BJ (cell line): ENCODE data around the gene PARD3B. TPM values are rescaled to one million over a fixed set of nuclear protein-coding genes. Genes with fewer than 3 reads are reported as not detected.
A peak's percentile ranks its signal among the peaks of the same experiment; 100 is the strongest.

Source experiments
- CTCF ChIA-PET: fragments of 350-600 bp; formaldehyde crosslinking; extraction: SDS; loops from one replicate; lab custom pipeline; 2021; ENCODE audit warnings: antibody characterized with exemption, inconsistent platforms; lab: Yijun Ruan, JAX
- POLR2A ChIA-PET: fragments of 300-600 bp; sonication (Branson Sonifier 250); formaldehyde crosslinking; extraction: SDS; loops from one replicate; lab custom pipeline; 2021; ENCODE audit warnings: antibody characterized with exemption; lab: Charles Lee
- DNase-seq: peaks from one replicate; pipeline ENCODE4 v3.0.0-alpha.2; 2011; ENCODE audit warnings: low read depth
- H3K27me3 ChIP-seq: 2 replicates; pipeline ENCODE4 v1.6.0; 2011; ENCODE audit warnings: low read length; ENCODE audit not compliant: control insufficient read depth, insufficient read depth
- H3K36me3 ChIP-seq: 2 replicates; pipeline ENCODE4 v1.5.1; 2011; ENCODE audit warnings: low read length; ENCODE audit not compliant: control insufficient read depth, insufficient read depth
- H3K4me3 ChIP-seq: 2 replicates; pipeline ENCODE4 v1.5.1; 2011; ENCODE audit warnings: low read depth, mild to moderate bottlenecking, control low read depth, low read length
- polyA plus RNA-seq: library from polyadenylated mRNA; depleted of rRNA; stranded (reverse); fragments of >200 nt; gene quantifications from 2 replicates; pipeline ENCODE4 v1.2.3, GENCODE V29; 2011
- TF ChIP-seq, protein P1 (sequence below): IDR thresholded peaks from 2 replicates; pipeline ENCODE4 v1.5.1; 2011; ENCODE audit warnings: low read depth, mild to moderate bottlenecking, control low read depth, inconsistent platforms, low read length, moderate library complexity; ENCODE audit not compliant: insufficient read depth

Gene PARD3B
- polyA plus RNA-seq, 1 experiment: 7.1 TPM

GRCh38 chr2:205017381-205017780, 472.1 kb downstream of the PARD3B start:
- no peak overlapping the region for H3K4me3 ChIP-seq
- POLR2A ChIA-PET: no interaction called here
- no peak for DNase-seq
- CTCF ChIA-PET: no interaction called here
- TF ChIP-seq, protein P1, sequence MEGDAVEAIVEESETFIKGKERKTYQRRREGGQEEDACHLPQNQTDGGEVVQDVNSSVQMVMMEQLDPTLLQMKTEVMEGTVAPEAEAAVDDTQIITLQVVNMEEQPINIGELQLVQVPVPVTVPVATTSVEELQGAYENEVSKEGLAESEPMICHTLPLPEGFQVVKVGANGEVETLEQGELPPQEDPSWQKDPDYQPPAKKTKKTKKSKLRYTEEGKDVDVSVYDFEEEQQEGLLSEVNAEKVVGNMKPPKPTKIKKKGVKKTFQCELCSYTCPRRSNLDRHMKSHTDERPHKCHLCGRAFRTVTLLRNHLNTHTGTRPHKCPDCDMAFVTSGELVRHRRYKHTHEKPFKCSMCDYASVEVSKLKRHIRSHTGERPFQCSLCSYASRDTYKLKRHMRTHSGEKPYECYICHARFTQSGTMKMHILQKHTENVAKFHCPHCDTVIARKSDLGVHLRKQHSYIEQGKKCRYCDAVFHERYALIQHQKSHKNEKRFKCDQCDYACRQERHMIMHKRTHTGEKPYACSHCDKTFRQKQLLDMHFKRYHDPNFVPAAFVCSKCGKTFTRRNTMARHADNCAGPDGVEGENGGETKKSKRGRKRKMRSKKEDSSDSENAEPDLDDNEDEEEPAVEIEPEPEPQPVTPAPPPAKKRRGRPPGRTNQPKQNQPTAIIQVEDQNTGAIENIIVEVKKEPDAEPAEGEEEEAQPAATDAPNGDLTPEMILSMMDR: no peak
- no peaks in the 10 kb centered on the region for H3K27me3 ChIP-seq
- no peaks in the 10 kb centered on the region for H3K36me3 ChIP-seq

GRCh38 chr2:205017912-205018311, 472.6 kb downstream of the PARD3B start:
- POLR2A ChIA-PET: no interaction called here
- TF ChIP-seq, protein P1: no peak
- no peaks in the 10 kb centered on the region for H3K36me3 ChIP-seq
- CTCF ChIA-PET: no interaction called here
- no peak for DNase-seq
- no peak overlapping the region for H3K4me3 ChIP-seq
- no peaks in the 10 kb centered on the region for H3K27me3 ChIP-seq

GRCh38 chr2:205020673-205021072, 475.4 kb downstream of the PARD3B start:
- CTCF ChIA-PET: interaction anchor here (0.9 kb wide), 1 partner anchor 12 kb away, joined by 3 read pairs; no protein-coding TSS in a partner anchor
- DNase-seq: no peak

GRCh38 chr2:205022841-205023240, 477.6 kb downstream of the PARD3B start:
- TF ChIP-seq, protein P1: no peak
- ChIA-PET POLR2A (no interaction called here), CTCF (no interaction called here)
- DNase-seq: no peak
- H3K27me3 ChIP-seq: no peaks in the 10 kb centered on the region
- H3K36me3 ChIP-seq: no peaks in the 10 kb centered on the region
- no peak overlapping the region for H3K4me3 ChIP-seq

More at GRCh38 chr2:205020673-205021072, 475.4 kb downstream of the PARD3B start:
- Histone ChIP-seq H3K4me3 (no peak overlapping the region), H3K36me3 (no peaks in the 10 kb centered on the region), H3K27me3 (no peaks in the 10 kb centered on the region)
- TF ChIP-seq, protein P1: no peak
- POLR2A ChIA-PET: no interaction called here

DNA sequence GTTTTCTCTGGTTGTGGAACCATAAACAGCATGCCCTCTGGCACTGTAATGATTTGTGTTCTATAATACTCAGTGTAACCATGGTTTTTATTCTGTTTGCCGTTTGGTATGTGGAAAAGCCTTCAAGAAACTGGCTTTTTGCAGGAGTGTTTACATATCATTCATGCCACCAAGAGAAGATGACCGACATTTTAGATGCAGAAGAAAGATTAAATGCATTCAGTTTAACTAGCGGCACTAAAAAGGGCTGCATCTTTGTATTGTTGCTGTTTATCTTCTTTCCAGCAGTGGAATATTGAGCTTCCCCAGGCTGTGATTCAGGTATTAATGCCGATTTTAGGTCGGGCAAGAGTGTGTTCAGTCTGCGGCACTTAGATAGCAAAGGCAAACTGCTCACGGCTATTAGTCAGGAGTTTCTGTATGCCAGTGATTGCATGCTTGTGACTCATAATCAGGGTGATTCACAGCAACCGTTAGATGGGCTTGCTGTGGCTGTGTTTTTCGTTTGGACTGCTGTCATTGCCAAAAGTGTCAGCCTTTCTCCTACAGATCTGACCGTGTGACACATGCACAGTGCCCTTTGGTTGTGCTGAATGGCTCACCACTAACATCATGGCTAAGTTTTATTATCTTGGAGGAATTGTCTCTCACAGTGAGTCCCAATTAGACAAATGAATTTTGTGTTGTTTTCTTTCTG, 479.7 kb downstream of the PARD3B start:
- ChIA-PET POLR2A (no interaction called here), CTCF (no interaction called here)
- peak; percentile 91 for DNase-seq
- Histone ChIP-seq H3K27me3 (no peaks in the 10 kb centered on the region), H3K4me3 (peak overlapping the region; percentile 22), H3K36me3 (no peaks in the 10 kb centered on the region)
- TF ChIP-seq, protein P1: no peak
